Spleen (tissue), 11 donors: ENCODE data around the gene GTF2B. TPM values are rescaled to one million over a fixed set of nuclear protein-coding genes. Genes with fewer than 3 reads are reported as not detected.
A peak's percentile ranks its signal among the peaks of the same experiment; 100 is the strongest.
"Not testable (repeated sequence)": the region's sequence is repeated elsewhere in the genome, so short reads cannot be mapped to it uniquely, and the experiment has no call there.

Experiments
- DNase-seq: peaks from one replicate; pipeline ENCODE4 v3.0.0-alpha.2; 2020
- H3K27ac ChIP-seq, 8 donors: fragments of 200-600 bp; sonication (generic) in 7 of 8; 1 replicate in 4 of 8; 2 replicates in 4 of 8; pipeline versions ENCODE4 v1.5.0 to v1.8.0; 2016 to 2021; ENCODE audit warnings: inconsistent platforms in 4 of 8, mild to moderate bottlenecking in 4 of 8, moderate library complexity in 1 of 8
- H3K27me3 ChIP-seq, 7 donors: fragments of 200-600 bp; sonication (generic) in 6 of 7; replicated peaks in 1 of 7; 1 replicate in 4 of 7; 2 replicates in 3 of 7; pipeline versions ENCODE4 v1.5.0 to v1.8.0; 2016 to 2021; ENCODE audit warnings: inconsistent platforms in 3 of 7, mild to moderate bottlenecking in 1 of 7
- H3K36me3 ChIP-seq, 6 donors: fragments of 200-600 bp; sonication (generic) in 5 of 6; 1 replicate in 4 of 6; 2 replicates in 2 of 6; pipeline versions ENCODE4 v1.5.0 to v1.8.0; 2016 to 2021; ENCODE audit warnings: inconsistent platforms in 2 of 6
- H3K4me1 ChIP-seq, 6 donors: fragments of 200-600 bp; sonication (generic) in 5 of 6; 1 replicate in 3 of 6; 2 replicates in 3 of 6; pipeline versions ENCODE4 v1.5.0 to v1.8.0; 2016 to 2021; ENCODE audit warnings: inconsistent platforms in 3 of 6
- H3K4me3 ChIP-seq, 8 donors: fragments of 200-600 bp; sonication (generic) in 7 of 8; 1 replicate in 4 of 8; 2 replicates in 4 of 8; pipeline versions ENCODE4 v1.5.0 to v1.8.0; 2016 to 2021; ENCODE audit warnings: inconsistent platforms in 4 of 8, mild to moderate bottlenecking in 4 of 8, moderate library complexity in 2 of 8
- H3K9me3 ChIP-seq, 8 donors: fragments of 200-600 bp; sonication (generic) in 7 of 8; 1 replicate in 4 of 8; 2 replicates in 4 of 8; pipeline versions ENCODE4 v1.5.0 to v1.8.0; 2016 to 2021; ENCODE audit warnings: inconsistent platforms in 4 of 8
- POLR2A ChIP-seq, 3 donors: fragments of 450-650 bp; IDR thresholded peaks; one replicate each; pipeline ENCODE4 v1.5.1; 2017; ENCODE audit warnings: antibody characterized with exemption in 3 of 3, mild to moderate bottlenecking in 1 of 3
- POLR2AphosphoS5 ChIP-seq, 3 donors: sonication (generic); formaldehyde crosslinking; IDR thresholded peaks; one replicate each; pipeline ENCODE4 v1.5.1; 2017; ENCODE audit warnings: antibody characterized with exemption in 3 of 3
- WGBS, 5 donors: extraction: QIAGEN DNeasy Blood & Tissue Kit in 3 of 5; methylation state at CpG; one replicate each; pipeline versions ENCODE4 v1.1.5 to v1.1.7; 2013 to 2018; 5-methylcytosine and 5-hydroxymethylcytosine counted together
- intact Hi-C: fragments of 100-400 bp; cut with DNase I; formaldehyde crosslinking; loops from one replicate; pipeline ENCODE4 v1.15.0; 2023; ENCODE audit warnings: low total_unique reads
- polyA plus RNA-seq, 3 donors: library from polyadenylated mRNA; stranded (reverse); fragments of 200-250 nt; gene quantifications; one replicate each; pipeline ENCODE4 v1.2.1, GENCODE V29; 2013
- total RNA-seq, 7 donors: library from RNA; depleted of rRNA in 3 of 7; stranded (reverse); fragments of >200 nt in 3 of 7; fragmentation: NEBNext Ultra II Directional in 4 of 7; extraction: Animal tissue kit (Norgen Biotek cat#: 25700) in 4 of 7; gene quantifications; one replicate each; pipeline versions ENCODE4 v1.1.0 to v1.2.1, GENCODE V29; 2016 to 2021
- TF ChIP-seq, protein P1 (sequence below), 11 experiments: fragments of 200-600 bp in 7 of 11; fragments of 450-650 bp in 4 of 11; sonication (generic) in 4 of 11; IDR thresholded peaks in 8 of 11; conservative IDR thresholded peaks in 3 of 11; 1 replicate in 7 of 11; 2 replicates in 4 of 11; pipeline versions ENCODE4 v1.4.0 to v1.8.0; 2016 to 2021; ENCODE audit warnings: antibody characterized with exemption in 11 of 11, inconsistent platforms in 4 of 11, mild to moderate bottlenecking in 1 of 11
- donor health status: healthy with polysubstance abuse.
- donor health status: DM: no; HTN: no; CAD: no; lungs with moderate emphysema.
- donor health status: DM: no; HTN: no; CAD: no.
- donor health status: Bipolar disorder and iron deficiency.
- donor health status: healthy.
- donor health status: DM: no; HTN: no; CAD: no.
- donor health status: DM: yes; HTN: yes; CAD: no.

Gene GTF2B
- total and polyA plus RNA-seq, 10 donors: 24.0 to 40.5 (median 31.7) TPM

DNA sequence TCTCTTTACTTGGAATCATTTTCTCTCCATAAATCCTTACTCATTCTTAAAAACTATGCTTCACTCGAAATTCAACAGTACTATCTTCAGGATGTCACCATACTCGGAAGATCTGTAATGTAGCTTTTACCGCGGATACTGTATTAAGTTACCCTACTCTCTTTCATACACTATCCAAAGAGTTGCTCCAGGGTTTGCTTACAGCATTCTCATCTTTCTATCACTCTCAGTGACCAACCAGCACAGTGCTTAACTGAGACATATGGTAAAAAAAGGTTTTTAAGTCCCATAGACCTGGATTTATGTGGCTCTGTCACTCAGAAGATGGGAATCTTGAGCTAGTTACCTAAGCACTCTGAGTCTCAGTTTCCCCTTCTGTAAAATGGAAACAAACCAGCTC, 15.8 kb downstream of the GTF2B start:
- Histone ChIP-seq H3K9me3 (no peaks in the 10 kb centered on the region), H3K4me3 (no peak overlapping the region), H3K27ac (no peak overlapping the region), H3K4me1 (peaks cover 0 to 83% (median 53%) of the 10 kb centered on the region in 6 donors), H3K36me3 (peaks cover 0 to 64% (median 25%) of the 10 kb centered on the region in 6 donors), H3K27me3 (no peaks in the 10 kb centered on the region)
- intact Hi-C loops: loop anchor here (5.0 kb wide), 1 partner anchor 218 kb away; no protein-coding TSS in a partner anchor
- DNase-seq: no peak
- TF ChIP-seq, protein P1, sequence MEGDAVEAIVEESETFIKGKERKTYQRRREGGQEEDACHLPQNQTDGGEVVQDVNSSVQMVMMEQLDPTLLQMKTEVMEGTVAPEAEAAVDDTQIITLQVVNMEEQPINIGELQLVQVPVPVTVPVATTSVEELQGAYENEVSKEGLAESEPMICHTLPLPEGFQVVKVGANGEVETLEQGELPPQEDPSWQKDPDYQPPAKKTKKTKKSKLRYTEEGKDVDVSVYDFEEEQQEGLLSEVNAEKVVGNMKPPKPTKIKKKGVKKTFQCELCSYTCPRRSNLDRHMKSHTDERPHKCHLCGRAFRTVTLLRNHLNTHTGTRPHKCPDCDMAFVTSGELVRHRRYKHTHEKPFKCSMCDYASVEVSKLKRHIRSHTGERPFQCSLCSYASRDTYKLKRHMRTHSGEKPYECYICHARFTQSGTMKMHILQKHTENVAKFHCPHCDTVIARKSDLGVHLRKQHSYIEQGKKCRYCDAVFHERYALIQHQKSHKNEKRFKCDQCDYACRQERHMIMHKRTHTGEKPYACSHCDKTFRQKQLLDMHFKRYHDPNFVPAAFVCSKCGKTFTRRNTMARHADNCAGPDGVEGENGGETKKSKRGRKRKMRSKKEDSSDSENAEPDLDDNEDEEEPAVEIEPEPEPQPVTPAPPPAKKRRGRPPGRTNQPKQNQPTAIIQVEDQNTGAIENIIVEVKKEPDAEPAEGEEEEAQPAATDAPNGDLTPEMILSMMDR (IDR thresholded peaks at IDR 0.05 in 8 of 11, conservative IDR thresholded peaks at IDR 0.05 in 3 of 11): no peak
- no peak for TF ChIP-seq POLR2A (IDR thresholded peaks at IDR 0.05)
- no peak for TF ChIP-seq POLR2AphosphoS5 (IDR thresholded peaks at IDR 0.05)
- 90 to 96% (median 93%) methylated on average over 4 of the region's 4 CpGs for WGBS, 5 donors

DNA sequence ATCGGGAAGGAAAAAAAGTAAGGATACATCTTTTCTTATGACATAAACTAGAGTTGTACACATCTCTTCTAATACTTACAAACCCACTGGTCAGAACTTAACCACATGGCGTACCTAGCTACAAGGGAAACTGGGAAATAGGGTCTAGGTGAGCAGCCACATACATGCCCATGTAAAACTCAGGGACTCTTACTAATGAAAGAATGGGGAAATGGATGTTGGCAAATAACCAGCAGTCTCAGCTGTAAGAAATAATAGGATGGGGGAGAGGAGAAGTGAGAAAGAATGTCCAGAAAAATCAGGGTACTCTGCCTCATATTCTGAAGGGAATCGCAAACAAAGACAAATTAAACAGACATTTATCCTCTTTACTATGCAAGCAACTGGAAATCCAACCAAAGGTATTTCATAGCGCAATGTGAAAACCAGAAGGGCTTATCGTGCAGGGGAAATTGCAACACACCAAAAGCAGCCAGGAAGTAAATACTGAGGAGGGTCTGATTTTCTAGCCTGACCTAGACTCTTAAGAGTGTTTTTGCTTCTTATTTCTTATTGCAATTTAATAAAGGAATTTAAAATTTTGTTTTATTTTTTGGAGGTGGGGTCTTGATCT, 17.5 kb downstream of the GTF2B start:
- H3K36me3 ChIP-seq: peaks cover 0 to 48% (median 13%) of the 10 kb centered on the region in 6 donors
- TF ChIP-seq POLR2AphosphoS5 (IDR thresholded peaks at IDR 0.05): no peak
- no peak for TF ChIP-seq POLR2A (IDR thresholded peaks at IDR 0.05)
- TF ChIP-seq, protein P1 (IDR thresholded peaks at IDR 0.05 in 8 of 11, conservative IDR thresholded peaks at IDR 0.05 in 3 of 11): no peak
- H3K4me1 ChIP-seq: peaks cover 0 to 83% (median 53%) of the 10 kb centered on the region in 6 donors
- no peak for DNase-seq
- peak overlapping the region in 1 of 8 donors; percentile 7 for H3K4me3 ChIP-seq
- H3K9me3 ChIP-seq: no peaks in the 10 kb centered on the region
- no peaks in the 10 kb centered on the region for H3K27me3 ChIP-seq
- intact Hi-C loops: no loop called here
- peak overlapping the region in 7 of 8 donors; percentile 14 to 84 (median 60) for H3K27ac ChIP-seq
- 44 to 59% (median 50%) methylated on average over 5 of the region's 5 CpGs for WGBS, 5 donors

GRCh38 chr1:88869644-88870043, 21.7 kb downstream of the GTF2B start:
- H3K27me3 ChIP-seq, intact Hi-C loops, H3K27ac ChIP-seq, H3K4me3 ChIP-seq, DNase-seq, H3K9me3 ChIP-seq: not testable (repeated sequence)
- WGBS, 5 donors: 94 to 97% (median 96%) methylated on average over 14 of the region's 14 CpGs
- H3K4me1 ChIP-seq: peaks cover 0 to 82% (median 49%) of the 10 kb centered on the region in 6 donors
- H3K36me3 ChIP-seq: peaks cover 0 to 17% (median 2%) of the 10 kb centered on the region in 6 donors

DNA sequence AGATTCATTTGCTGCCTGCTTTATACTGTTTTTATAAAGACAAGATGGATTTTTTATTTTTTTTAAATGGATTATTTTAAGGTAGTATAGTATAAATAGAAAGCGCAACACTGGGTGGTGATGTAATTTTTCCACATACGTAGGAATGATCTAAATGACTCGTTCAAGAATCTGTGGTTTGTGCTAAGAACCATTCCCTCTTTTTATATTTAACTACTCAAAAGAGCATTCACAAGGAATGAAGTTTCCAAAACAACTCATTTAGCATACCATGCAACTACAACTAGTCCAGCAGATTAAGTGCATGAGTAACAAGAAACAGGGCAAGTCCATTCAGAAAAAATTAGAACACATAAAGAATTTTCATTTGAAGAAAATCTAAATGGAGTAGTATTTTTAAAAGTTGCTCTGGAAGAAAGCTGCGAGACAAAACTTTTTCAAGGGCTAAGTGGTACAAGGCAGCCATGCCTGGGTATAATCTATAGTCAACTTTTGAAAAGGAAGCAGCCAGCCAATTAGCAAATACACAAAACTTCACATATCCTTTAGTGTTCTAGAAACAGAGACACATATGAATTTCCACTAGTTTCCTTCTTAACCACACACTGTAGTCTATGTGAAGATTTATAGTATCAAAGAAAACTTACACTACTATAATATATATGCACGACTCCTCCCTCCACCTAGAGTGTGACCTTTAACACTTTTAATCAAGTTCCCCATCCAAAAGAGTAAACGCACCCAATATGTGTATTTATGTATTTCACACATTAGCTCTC, 23.4 kb downstream of the GTF2B start:
- Histone ChIP-seq H3K27me3 (no peaks in the 10 kb centered on the region), H3K36me3 (peaks cover 0 to 33% (median 9%) of the 10 kb centered on the region in 6 donors), H3K4me1 (peaks cover 0 to 68% (median 36%) of the 10 kb centered on the region in 6 donors), H3K27ac (no peak overlapping the region), H3K4me3 (no peak overlapping the region), H3K9me3 (no peaks in the 10 kb centered on the region)
- WGBS, 5 donors: 61 to 68% (median 67%) methylated on average over 6 of the region's 6 CpGs
- no peak for DNase-seq
- TF ChIP-seq POLR2AphosphoS5 (IDR thresholded peaks at IDR 0.05) (no peak), POLR2A (IDR thresholded peaks at IDR 0.05) (no peak)
- TF ChIP-seq, protein P1 (IDR thresholded peaks at IDR 0.05 in 8 of 11, conservative IDR thresholded peaks at IDR 0.05 in 3 of 11): no peak
- intact Hi-C loops: no loop called here
